Sigmoid colon (tissue), 7 donors: ENCODE measurements around the gene PDE5A. TPM values are rescaled to one million over a fixed set of nuclear protein-coding genes. Genes with fewer than 3 reads are reported as not detected.

ENCODE experiments used
- DNase-seq: peaks from one replicate; pipeline ENCODE4 v3.0.0-alpha.2; 2019
- H3K27ac ChIP-seq, 4 donors: fragments of 200-600 bp; sonication (generic); one replicate each; pipeline ENCODE4 v1.5.1; 2016 to 2019; ENCODE audit warnings: mild to moderate bottlenecking in 1 of 4
- H3K27me3 ChIP-seq, 3 donors: fragments of 200-600 bp; sonication (generic); one replicate each; pipeline ENCODE4 v1.5.1; 2019; ENCODE audit warnings: mild to moderate bottlenecking in 1 of 3
- H3K36me3 ChIP-seq, 4 donors: fragments of 200-600 bp; sonication (generic); one replicate each; pipeline ENCODE4 v1.5.1; 2016 to 2019
- H3K4me1 ChIP-seq, 4 donors: fragments of 200-600 bp; sonication (generic); one replicate each; pipeline ENCODE4 v1.5.1; 2017 to 2019
- H3K4me3 ChIP-seq, 4 donors: fragments of 200-600 bp; sonication (generic); one replicate each; pipeline ENCODE4 v1.5.1; 2017 to 2019; ENCODE audit warnings: mild to moderate bottlenecking in 2 of 4, moderate library complexity in 1 of 4
- H3K9me3 ChIP-seq, 4 donors: fragments of 200-600 bp in 3 of 4; sonication (generic) in 3 of 4; one replicate each; pipeline versions ENCODE4 v1.5.1 to v1.6.1; 2013 to 2019
- EP300 ChIP-seq, 4 donors: sonication (generic); formaldehyde crosslinking; IDR thresholded peaks; one replicate each; pipeline ENCODE4 v1.6.1; 2017; ENCODE audit warnings: antibody characterized with exemption in 4 of 4
- POLR2A ChIP-seq, 2 donors: fragments of 450-650 bp; IDR thresholded peaks; one replicate each; pipeline ENCODE4 v1.6.1; 2016; ENCODE audit warnings: antibody characterized with exemption in 2 of 2, mild to moderate bottlenecking in 2 of 2, moderate library complexity in 2 of 2
- POLR2AphosphoS5 ChIP-seq, 4 donors: sonication (generic); formaldehyde crosslinking; IDR thresholded peaks; one replicate each; pipeline ENCODE4 v1.6.1; 2017; ENCODE audit warnings: antibody characterized with exemption in 4 of 4
- WGBS, 2 donors: extraction: QIAGEN DNeasy Blood & Tissue Kit; methylation state at CpG; one replicate each; pipeline ENCODE4 v1.1.7; 2013; 5-methylcytosine and 5-hydroxymethylcytosine counted together
- intact Hi-C: fragments of 100-400 bp; cut with DNase I; formaldehyde crosslinking; loops from one replicate; pipeline ENCODE4 v1.15.1; 2023
- polyA plus RNA-seq, 3 donors: library from polyadenylated mRNA; stranded (reverse); fragments of 200-250 nt; gene quantifications; one replicate each; pipeline ENCODE4 v1.2.3, GENCODE V29; 2013
- total RNA-seq, 4 donors: library from RNA; depleted of rRNA; stranded (reverse); fragments of >200 nt; gene quantifications; one replicate each; pipeline ENCODE4 v1.1.0, GENCODE V29; 2016
- TF ChIP-seq, protein P1 (sequence below), 4 experiments: fragments of 450-650 bp in 3 of 4; fragments of 200-600 bp in 1 of 4; IDR thresholded peaks; one replicate each; pipeline ENCODE4 v1.5.1; 2016 to 2019; ENCODE audit warnings: antibody characterized with exemption in 4 of 4, mild to moderate bottlenecking in 3 of 4, moderate library complexity in 2 of 4
- donor health status: healthy with polysubstance abuse.
- donor health status: Bipolar disorder and iron deficiency.
- donor health status: healthy.

PDE5A gene
- total and polyA plus RNA-seq, 7 donors = 5.5 to 209 (median 138) TPM

DNA sequence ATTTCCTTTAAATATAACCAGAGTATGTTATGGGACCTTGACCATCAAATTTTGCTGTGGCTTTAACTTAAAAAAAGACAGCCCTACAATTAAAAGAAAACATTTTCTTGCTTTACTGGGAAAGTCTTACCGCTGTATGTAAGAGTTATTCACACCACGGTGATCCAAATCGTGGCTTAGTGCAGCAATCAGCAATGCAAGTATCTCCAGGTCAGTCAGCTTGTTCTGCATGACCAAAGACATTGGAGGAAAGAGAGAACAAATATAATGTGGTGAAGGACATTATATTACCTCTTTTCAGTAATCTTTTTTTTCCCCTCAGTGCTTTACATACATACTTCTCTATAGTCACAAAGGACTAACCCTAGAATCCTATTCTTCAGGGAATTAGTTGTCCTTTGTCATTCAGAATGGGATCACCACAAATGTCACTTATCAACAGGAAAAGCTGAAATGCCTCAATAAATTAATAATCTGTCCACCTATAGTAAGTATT lies 109.6 kb downstream of the PDE5A start:
- Histone ChIP-seq H3K27ac (peak overlapping the region in 3 of 4 donors; percentile 1 to 48 (median 6)), H3K4me1 (peaks cover 0 to 43% (median 26%) of the 10 kb centered on the region in 4 donors), H3K36me3 (peaks cover 0 to 80% (median 11%) of the 10 kb centered on the region in 4 donors), H3K4me3 (no peak overlapping the region), H3K27me3 (no peaks in the 10 kb centered on the region), H3K9me3 (no peaks in the 10 kb centered on the region)
- intact Hi-C loops = no loop called here
- TF ChIP-seq POLR2A (IDR thresholded peaks at IDR 0.05) (no peak), EP300 (IDR thresholded peaks at IDR 0.05) (no peak), POLR2AphosphoS5 (IDR thresholded peaks at IDR 0.05) (no peak)
- TF ChIP-seq, protein P1, sequence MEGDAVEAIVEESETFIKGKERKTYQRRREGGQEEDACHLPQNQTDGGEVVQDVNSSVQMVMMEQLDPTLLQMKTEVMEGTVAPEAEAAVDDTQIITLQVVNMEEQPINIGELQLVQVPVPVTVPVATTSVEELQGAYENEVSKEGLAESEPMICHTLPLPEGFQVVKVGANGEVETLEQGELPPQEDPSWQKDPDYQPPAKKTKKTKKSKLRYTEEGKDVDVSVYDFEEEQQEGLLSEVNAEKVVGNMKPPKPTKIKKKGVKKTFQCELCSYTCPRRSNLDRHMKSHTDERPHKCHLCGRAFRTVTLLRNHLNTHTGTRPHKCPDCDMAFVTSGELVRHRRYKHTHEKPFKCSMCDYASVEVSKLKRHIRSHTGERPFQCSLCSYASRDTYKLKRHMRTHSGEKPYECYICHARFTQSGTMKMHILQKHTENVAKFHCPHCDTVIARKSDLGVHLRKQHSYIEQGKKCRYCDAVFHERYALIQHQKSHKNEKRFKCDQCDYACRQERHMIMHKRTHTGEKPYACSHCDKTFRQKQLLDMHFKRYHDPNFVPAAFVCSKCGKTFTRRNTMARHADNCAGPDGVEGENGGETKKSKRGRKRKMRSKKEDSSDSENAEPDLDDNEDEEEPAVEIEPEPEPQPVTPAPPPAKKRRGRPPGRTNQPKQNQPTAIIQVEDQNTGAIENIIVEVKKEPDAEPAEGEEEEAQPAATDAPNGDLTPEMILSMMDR (IDR thresholded peaks at IDR 0.05) = no peak
- no peak for DNase-seq
- WGBS, 2 donors = 97% methylated on average over 3 of the region's 3 CpGs

DNA sequence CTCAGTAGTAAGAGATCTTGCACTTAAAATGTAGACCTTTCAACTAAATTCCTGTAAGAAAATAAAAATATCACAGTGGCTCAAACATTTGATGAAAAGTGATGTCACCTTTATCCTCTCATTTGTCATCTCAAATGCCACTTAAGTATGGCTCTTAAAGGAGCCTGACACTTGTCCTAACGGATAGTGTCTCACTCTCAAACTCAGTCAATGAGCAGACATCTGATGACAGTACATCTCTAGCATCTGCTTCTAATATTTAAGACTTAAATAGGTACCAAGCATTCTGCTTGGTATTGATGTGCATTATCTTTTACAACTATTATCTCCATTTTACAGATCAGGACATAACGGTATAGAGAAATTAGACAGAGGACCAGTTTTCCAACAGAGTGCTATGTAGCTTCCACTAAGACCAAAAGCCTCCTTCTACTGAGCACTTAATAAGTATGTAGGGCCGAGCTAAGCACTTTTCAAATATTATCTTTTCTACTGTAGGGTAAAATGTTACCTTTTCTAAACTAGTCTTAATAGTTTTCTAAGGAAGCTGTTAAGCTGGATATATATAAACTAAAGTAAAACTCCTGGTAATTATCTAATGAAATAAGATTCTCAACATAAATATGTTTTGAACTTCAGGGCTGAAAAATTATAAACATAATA lies 110.2 kb downstream of the PDE5A start:
- 92 to 93% methylated on average over 3 of the region's 3 CpGs for WGBS, 2 donors
- H3K27ac ChIP-seq = peak overlapping the region in 3 of 4 donors; percentile 1 to 56 (median 48)
- TF ChIP-seq, protein P1 (IDR thresholded peaks at IDR 0.05) = no peak
- TF ChIP-seq EP300 (IDR thresholded peaks at IDR 0.05) (no peak), POLR2AphosphoS5 (IDR thresholded peaks at IDR 0.05) (no peak), POLR2A (IDR thresholded peaks at IDR 0.05) (no peak)
- DNase-seq = no peak
- intact Hi-C loops = no loop called here
- no peaks in the 10 kb centered on the region for H3K27me3 ChIP-seq
- peaks cover 0 to 80% (median 11%) of the 10 kb centered on the region in 4 donors for H3K36me3 ChIP-seq
- H3K4me1 ChIP-seq = peaks cover 0 to 43% (median 26%) of the 10 kb centered on the region in 4 donors
- no peak overlapping the region for H3K4me3 ChIP-seq
- no peaks in the 10 kb centered on the region for H3K9me3 ChIP-seq

DNA sequence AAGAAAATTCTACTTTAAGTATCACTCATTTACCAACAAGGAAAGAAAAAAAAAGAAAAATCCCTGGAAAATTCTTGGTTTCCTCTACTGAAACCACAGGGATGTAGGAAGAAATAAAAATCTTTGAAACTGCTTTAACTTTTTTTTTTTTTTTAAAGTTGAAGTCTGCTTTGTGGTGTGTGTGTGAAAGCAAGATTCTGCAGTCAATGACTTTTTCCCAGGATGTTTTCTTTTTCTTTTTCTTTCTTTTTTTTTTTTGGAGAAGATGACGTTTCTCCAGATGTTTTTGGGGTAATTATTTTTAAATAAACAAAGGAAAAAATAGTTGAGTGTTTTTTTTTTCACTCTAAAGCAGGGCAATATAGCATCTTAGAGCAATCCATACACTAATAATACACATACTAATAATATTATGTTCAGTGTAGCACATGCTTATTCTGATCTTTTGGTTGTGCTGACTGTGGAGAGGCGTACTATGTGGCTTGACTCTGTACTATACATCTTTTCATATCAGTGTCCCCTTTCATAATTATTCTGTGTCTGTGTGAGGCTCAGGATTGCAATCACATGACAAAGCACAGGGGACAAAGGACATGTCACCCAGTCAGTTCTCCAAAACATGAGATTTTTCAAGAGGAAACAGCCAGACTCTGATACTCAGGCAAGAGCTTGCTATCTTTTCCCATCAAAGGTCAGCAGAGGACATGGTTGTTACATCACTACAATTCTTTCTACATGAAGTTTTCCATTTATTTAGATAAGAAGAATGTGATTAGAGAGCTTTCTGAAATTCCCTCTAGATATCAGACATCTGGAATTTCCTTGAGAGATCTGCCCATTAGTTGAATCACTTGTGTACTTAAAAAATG lies 111.0 kb downstream of the PDE5A start:
- WGBS, 2 donors = 65 to 78% methylated on average over 2 of the region's 2 CpGs
- Histone ChIP-seq H3K27ac (peak overlapping the region in 3 of 4 donors; percentile 33 to 56 (median 48)), H3K4me1 (peaks cover 0 to 43% (median 29%) of the 10 kb centered on the region in 4 donors), H3K27me3 (no peaks in the 10 kb centered on the region), H3K9me3 (no peaks in the 10 kb centered on the region), H3K4me3 (no peak overlapping the region), H3K36me3 (peaks cover 0 to 82% (median 11%) of the 10 kb centered on the region in 4 donors)
- TF ChIP-seq POLR2AphosphoS5 (IDR thresholded peaks at IDR 0.05) = no peak
- no peak for TF ChIP-seq EP300 (IDR thresholded peaks at IDR 0.05)
- TF ChIP-seq POLR2A (IDR thresholded peaks at IDR 0.05) = no peak
- TF ChIP-seq, protein P1 (IDR thresholded peaks at IDR 0.05) = no peak
- DNase-seq = no peak
- intact Hi-C loops = no loop called here

DNA sequence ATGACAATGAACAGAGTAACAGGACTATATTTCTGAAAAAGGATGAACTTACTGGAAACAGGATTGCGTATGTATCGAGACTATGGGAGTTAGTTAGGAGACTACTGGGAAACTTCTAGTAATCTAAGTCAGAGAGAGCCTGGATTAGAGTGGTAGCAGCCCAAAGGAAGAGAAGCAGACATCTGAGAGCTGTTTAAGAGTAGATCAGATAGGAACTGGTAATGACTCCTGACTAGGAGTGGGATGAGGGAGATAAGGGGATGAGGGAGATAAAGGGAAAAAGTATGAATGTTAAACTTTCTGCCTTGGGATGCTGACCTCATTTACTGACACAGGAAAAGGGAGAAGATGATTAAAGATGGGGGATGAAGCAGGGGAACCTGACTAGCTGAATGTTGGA lies 116.2 kb downstream of the PDE5A start:
- TF ChIP-seq EP300 (IDR thresholded peaks at IDR 0.05) (no peak), POLR2A (IDR thresholded peaks at IDR 0.05) (no peak), POLR2AphosphoS5 (IDR thresholded peaks at IDR 0.05) (no peak)
- TF ChIP-seq, protein P1 (IDR thresholded peaks at IDR 0.05) = no peak
- peak overlapping the region; percentile 66 to 83 (median 78) for H3K27ac ChIP-seq
- 94 to 95% methylated on average over 2 of the region's 2 CpGs for WGBS, 2 donors
- no peaks in the 10 kb centered on the region for H3K27me3 ChIP-seq
- H3K36me3 ChIP-seq = peaks cover 0 to 68% (median 7%) of the 10 kb centered on the region in 4 donors
- H3K4me1 ChIP-seq = peaks cover 0 to 66% (median 47%) of the 10 kb centered on the region in 4 donors
- no peak for DNase-seq
- intact Hi-C loops = loop anchor here (5.0 kb wide), 1 partner anchor 115 kb away; the partner anchor contains the start of gene PDE5A
- H3K4me3 ChIP-seq = no peak overlapping the region
- H3K9me3 ChIP-seq = no peaks in the 10 kb centered on the region
